ENCODE measurements around the gene TTC39C.

DNA sequence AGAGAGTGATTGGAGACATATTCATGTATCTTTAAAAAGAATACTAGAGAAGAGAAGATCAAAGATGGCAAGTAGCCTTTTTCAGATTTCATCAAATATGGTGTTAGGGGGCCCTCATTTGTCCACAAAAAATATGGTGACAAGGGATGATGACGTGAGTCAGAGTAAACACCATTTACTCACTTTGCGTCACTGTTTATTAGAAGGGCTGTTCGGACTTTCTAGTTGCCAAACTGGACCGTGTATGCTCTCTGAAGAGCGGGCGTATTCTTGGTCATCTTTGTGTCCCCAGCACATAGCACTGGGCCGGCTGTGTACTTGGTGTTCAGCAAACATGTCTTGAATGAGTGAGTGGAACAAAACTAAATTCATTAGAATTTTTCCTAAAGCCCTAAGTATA is 37.5 kb downstream of the TTC39C start:
- TF ChIP-seq TEAD4 (IDR thresholded peaks at IDR 0.05; ENCODE audit: low read depth, low read length): no peak
- no peak for TF ChIP-seq MAFK (IDR thresholded peaks at IDR 0.05; ENCODE audit: low read depth, low read length)
- no peak for TF ChIP-seq BCL11A (IDR thresholded peaks at IDR 0.05; ENCODE audit: low read depth in 2 of 2, low read length in 2 of 2)
- TF ChIP-seq USF2 (IDR thresholded peaks at IDR 0.05; ENCODE audit: low read length): no peak
- TF ChIP-seq, protein P1, sequence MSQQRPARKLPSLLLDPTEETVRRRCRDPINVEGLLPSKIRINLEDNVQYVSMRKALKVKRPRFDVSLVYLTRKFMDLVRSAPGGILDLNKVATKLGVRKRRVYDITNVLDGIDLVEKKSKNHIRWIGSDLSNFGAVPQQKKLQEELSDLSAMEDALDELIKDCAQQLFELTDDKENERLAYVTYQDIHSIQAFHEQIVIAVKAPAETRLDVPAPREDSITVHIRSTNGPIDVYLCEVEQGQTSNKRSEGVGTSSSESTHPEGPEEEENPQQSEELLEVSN (IDR thresholded peaks at IDR 0.05): no peak
- no peak for TF ChIP-seq CTCF (IDR thresholded peaks at IDR 0.05; ENCODE audit: control extremely low read depth in 1 of 3, insufficient read depth in 1 of 3, low read depth in 1 of 3, low read length in 3 of 3)
- no peak for TF ChIP-seq SP1 (IDR thresholded peaks at IDR 0.05; ENCODE audit: low read depth, low read length)
- no peak for TF ChIP-seq POLR2A (IDR thresholded peaks at IDR 0.05; ENCODE audit: control extremely low read depth in 1 of 2, low read depth in 2 of 2, low read length in 2 of 2)
- TF ChIP-seq EP300 (IDR thresholded peaks at IDR 0.05; ENCODE audit: borderline replicate concordance in 1 of 2, low read depth in 2 of 2, low read length in 2 of 2): no peak
- TF ChIP-seq POLR2AphosphoS5 (IDR thresholded peaks at IDR 0.05; ENCODE audit: low read depth, low read length): no peak
- TF ChIP-seq, protein P2, sequence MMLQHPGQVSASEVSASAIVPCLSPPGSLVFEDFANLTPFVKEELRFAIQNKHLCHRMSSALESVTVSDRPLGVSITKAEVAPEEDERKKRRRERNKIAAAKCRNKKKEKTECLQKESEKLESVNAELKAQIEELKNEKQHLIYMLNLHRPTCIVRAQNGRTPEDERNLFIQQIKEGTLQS (IDR thresholded peaks at IDR 0.05; ENCODE audit: insufficient read depth, low read depth, low read length): no peak

Measured in H1 (cell line).